HEK293 (cell line): ENCODE measurements around the gene FERD3L.

ENCODE experiments used
- CTCF ChIA-PET: fragments of 350-600 bp; formaldehyde crosslinking; extraction: SDS; loops from one replicate; lab custom pipeline; 2021; ENCODE audit warnings: antibody characterized with exemption; lab: Yijun Ruan, JAX
- POLR2A ChIA-PET: fragments of 300-600 bp; formaldehyde crosslinking; extraction: SDS; loops from one replicate; lab custom pipeline; 2020; ENCODE audit warnings: antibody characterized with exemption, inconsistent platforms; lab: Yijun Ruan, JAX
- H3K27ac ChIP-seq: fragments of 200-500 bp; sonication (Bioruptor generic); 2 replicates; pipeline ENCODE4 v1.5.1; 2014; ENCODE audit warnings: low read depth, low read length, control low read depth, inconsistent platforms; ENCODE audit errors: extremely low read depth
- H3K36me3 ChIP-seq, 2 experiments: fragments of 200-500 bp in 1 of 2; sonication (Bioruptor generic) in 1 of 2; 1 replicate in 1 of 2; 2 replicates in 1 of 2; pipeline ENCODE4 v1.5.1; 2014 to 2017; ENCODE audit warnings: inconsistent platforms in 2 of 2, low read length in 2 of 2; ENCODE audit not compliant: control insufficient read depth in 2 of 2, insufficient read depth in 1 of 2
- H3K4me1 ChIP-seq: fragments of 200-500 bp; sonication (Bioruptor generic); 2 replicates; pipeline ENCODE4 v1.5.1; 2014; ENCODE audit warnings: mild to moderate bottlenecking, low read length, inconsistent platforms; ENCODE audit not compliant: control insufficient read depth, insufficient read depth
- H3K4me3 ChIP-seq: 2 replicates; pipeline ENCODE4 v1.5.1; 2011; ENCODE audit warnings: low read depth, mild to moderate bottlenecking, control low read depth, low read length, moderate library complexity
- H3K9me3 ChIP-seq: fragments of 200-500 bp; sonication (Bioruptor generic); 2 replicates; pipeline ENCODE4 v1.5.1; 2014; ENCODE audit warnings: low read depth, low read length, inconsistent platforms; ENCODE audit not compliant: control insufficient read depth, insufficient read depth
- HOXC10 ChIP-seq: sonication (generic); formaldehyde crosslinking; IDR thresholded peaks from 2 replicates; pipeline ENCODE4 v1.8.1; 2023; ENCODE audit warnings: mild to moderate bottlenecking, missing genetic modification reagents
- KLF1 ChIP-seq: fragments of 450-650 bp; formaldehyde crosslinking; IDR thresholded peaks from 2 replicates; pipeline ENCODE4 v1.5.1; 2016; ENCODE audit warnings: missing biosample characterization, missing genetic modification characterization
- PATZ1 ChIP-seq: fragments of 450-650 bp; formaldehyde crosslinking; IDR thresholded peaks from 2 replicates; pipeline ENCODE4 v1.5.1; 2016; ENCODE audit warnings: missing biosample characterization, missing genetic modification characterization
- SETDB1 ChIP-seq: IDR thresholded peaks from one replicate; pipeline ENCODE4 v1.6.1; 2017; ENCODE audit warnings: mild to moderate bottlenecking, low read length, moderate library complexity, mixed read lengths; ENCODE audit not compliant: insufficient read length
- ZNF112 ChIP-seq: fragments of 450-650 bp; formaldehyde crosslinking; IDR thresholded peaks from 2 replicates; pipeline ENCODE4 v1.5.0; 2017; ENCODE audit warnings: missing biosample characterization, missing genetic modification characterization
- ZNF132 ChIP-seq: fragments of 450-650 bp; formaldehyde crosslinking; IDR thresholded peaks from 2 replicates; pipeline ENCODE4 v1.5.1; 2017; ENCODE audit warnings: missing biosample characterization, missing genetic modification characterization, borderline replicate concordance
- ZNF174 ChIP-seq: fragments of 450-650 bp; formaldehyde crosslinking; IDR thresholded peaks from 2 replicates; pipeline ENCODE4 v1.5.0; 2017; ENCODE audit warnings: missing biosample characterization, mild to moderate bottlenecking, missing genetic modification characterization
- ZNF2 ChIP-seq: fragments of 450-650 bp; formaldehyde crosslinking; IDR thresholded peaks from 2 replicates; pipeline ENCODE4 v1.5.1; 2016; ENCODE audit warnings: missing biosample characterization, missing genetic modification characterization
- ZNF223 ChIP-seq: fragments of 450-650 bp; formaldehyde crosslinking; IDR thresholded peaks from 2 replicates; pipeline ENCODE4 v1.5.1; 2016; ENCODE audit warnings: missing biosample characterization, missing genetic modification characterization
- ZNF266 ChIP-seq: fragments of 450-650 bp; formaldehyde crosslinking; IDR thresholded peaks from 2 replicates; pipeline ENCODE4 v1.5.1; 2016; ENCODE audit warnings: missing biosample characterization, missing genetic modification characterization, low read depth
- ZNF398 ChIP-seq: fragments of 450-650 bp; formaldehyde crosslinking; IDR thresholded peaks from 2 replicates; pipeline ENCODE4 v1.5.1; 2017; ENCODE audit warnings: missing biosample characterization, missing genetic modification characterization
- ZNF488 ChIP-seq: fragments of 450-650 bp; formaldehyde crosslinking; IDR thresholded peaks from 2 replicates; pipeline ENCODE4 v1.5.1; 2016; ENCODE audit warnings: missing biosample characterization, missing genetic modification characterization
- ZNF514 ChIP-seq: fragments of 450-650 bp; formaldehyde crosslinking; IDR thresholded peaks from 2 replicates; pipeline ENCODE4 v1.5.1; 2016; ENCODE audit warnings: missing biosample characterization, missing genetic modification characterization
- ZNF521 ChIP-seq: fragments of 450-650 bp; formaldehyde crosslinking; IDR thresholded peaks from 2 replicates; pipeline ENCODE4 v1.5.1; 2017; ENCODE audit warnings: missing biosample characterization, mild to moderate bottlenecking, missing genetic modification characterization
- ZNF623 ChIP-seq: fragments of 450-650 bp; formaldehyde crosslinking; IDR thresholded peaks from 2 replicates; pipeline ENCODE4 v1.5.1; 2016; ENCODE audit warnings: missing biosample characterization, missing genetic modification characterization
- ZSCAN16 ChIP-seq: fragments of 450-650 bp; formaldehyde crosslinking; IDR thresholded peaks from 2 replicates; pipeline ENCODE4 v1.5.1; 2016; ENCODE audit warnings: missing biosample characterization, missing genetic modification characterization
- TF ChIP-seq, protein P1 (sequence below): fragments of 450-650 bp; formaldehyde crosslinking; IDR thresholded peaks from 2 replicates; pipeline ENCODE4 v1.5.1; 2016; ENCODE audit warnings: missing biosample characterization, missing genetic modification characterization
- TF ChIP-seq, protein P2 (sequence below): fragments of 450-650 bp; formaldehyde crosslinking; IDR thresholded peaks from 2 replicates; pipeline ENCODE4 v1.5.1; 2016; ENCODE audit warnings: missing biosample characterization, missing genetic modification characterization, low read depth

Gene FERD3L

DNA sequence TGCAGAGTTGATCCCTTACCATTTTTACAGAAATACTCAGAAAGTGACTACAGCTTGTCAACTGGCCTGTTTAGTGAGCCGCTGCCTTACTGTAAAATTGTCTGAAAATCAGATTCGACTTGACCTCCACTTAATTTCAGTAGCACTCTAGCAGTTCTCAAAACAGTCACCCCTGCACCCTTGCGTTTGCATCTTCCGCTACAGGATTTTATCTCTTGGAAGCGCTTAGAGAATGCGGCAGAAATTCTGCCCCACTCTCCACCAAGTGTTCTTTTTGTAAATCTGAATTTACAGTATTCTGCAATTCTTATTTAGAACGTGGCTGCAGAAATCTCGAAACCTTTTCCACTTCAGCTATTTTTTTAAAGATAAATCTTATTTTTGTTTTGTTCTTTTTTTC is 25.8 kb downstream of the FERD3L start:
- POLR2A ChIA-PET = no interaction called here
- H3K4me1 ChIP-seq = peaks cover 6% of the 10 kb centered on the region
- H3K9me3 ChIP-seq = no peaks in the 10 kb centered on the region
- CTCF ChIA-PET = interaction anchor here (0.7 to 1.9 kb wide), 6 partner anchors 13 to 1497 kb away, joined by 3 to 11 read pairs (median 3); no protein-coding TSS in a partner anchor
- H3K27ac ChIP-seq = no peak overlapping the region
- no peak overlapping the region for H3K4me3 ChIP-seq
- TF ChIP-seq ZNF112 (tag by site-specific recombination) (no peak), ZNF521 (tag by site-specific recombination) (no peak), ZNF514 (tag by site-specific recombination) (no peak), ZSCAN16 (tag by site-specific recombination) (no peak), ZNF266 (tag by site-specific recombination) (no peak), ZNF223 (no peak), ZNF488 (tag by site-specific recombination) (no peak), KLF1 (tag by site-specific recombination) (no peak), HOXC10 (no peak), ZNF623 (tag by site-specific recombination) (no peak), ZNF132 (tag by site-specific recombination) (no peak), ZNF174 (tag by site-specific recombination) (no peak), ZNF398 (no peak), SETDB1 (no peak), ZNF2 (no peak), PATZ1 (tag by site-specific recombination) (no peak)
- TF ChIP-seq, protein P1, sequence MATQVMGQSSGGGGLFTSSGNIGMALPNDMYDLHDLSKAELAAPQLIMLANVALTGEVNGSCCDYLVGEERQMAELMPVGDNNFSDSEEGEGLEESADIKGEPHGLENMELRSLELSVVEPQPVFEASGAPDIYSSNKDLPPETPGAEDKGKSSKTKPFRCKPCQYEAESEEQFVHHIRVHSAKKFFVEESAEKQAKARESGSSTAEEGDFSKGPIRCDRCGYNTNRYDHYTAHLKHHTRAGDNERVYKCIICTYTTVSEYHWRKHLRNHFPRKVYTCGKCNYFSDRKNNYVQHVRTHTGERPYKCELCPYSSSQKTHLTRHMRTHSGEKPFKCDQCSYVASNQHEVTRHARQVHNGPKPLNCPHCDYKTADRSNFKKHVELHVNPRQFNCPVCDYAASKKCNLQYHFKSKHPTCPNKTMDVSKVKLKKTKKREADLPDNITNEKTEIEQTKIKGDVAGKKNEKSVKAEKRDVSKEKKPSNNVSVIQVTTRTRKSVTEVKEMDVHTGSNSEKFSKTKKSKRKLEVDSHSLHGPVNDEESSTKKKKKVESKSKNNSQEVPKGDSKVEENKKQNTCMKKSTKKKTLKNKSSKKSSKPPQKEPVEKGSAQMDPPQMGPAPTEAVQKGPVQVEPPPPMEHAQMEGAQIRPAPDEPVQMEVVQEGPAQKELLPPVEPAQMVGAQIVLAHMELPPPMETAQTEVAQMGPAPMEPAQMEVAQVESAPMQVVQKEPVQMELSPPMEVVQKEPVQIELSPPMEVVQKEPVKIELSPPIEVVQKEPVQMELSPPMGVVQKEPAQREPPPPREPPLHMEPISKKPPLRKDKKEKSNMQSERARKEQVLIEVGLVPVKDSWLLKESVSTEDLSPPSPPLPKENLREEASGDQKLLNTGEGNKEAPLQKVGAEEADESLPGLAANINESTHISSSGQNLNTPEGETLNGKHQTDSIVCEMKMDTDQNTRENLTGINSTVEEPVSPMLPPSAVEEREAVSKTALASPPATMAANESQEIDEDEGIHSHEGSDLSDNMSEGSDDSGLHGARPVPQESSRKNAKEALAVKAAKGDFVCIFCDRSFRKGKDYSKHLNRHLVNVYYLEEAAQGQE = no peak
- TF ChIP-seq, protein P2, sequence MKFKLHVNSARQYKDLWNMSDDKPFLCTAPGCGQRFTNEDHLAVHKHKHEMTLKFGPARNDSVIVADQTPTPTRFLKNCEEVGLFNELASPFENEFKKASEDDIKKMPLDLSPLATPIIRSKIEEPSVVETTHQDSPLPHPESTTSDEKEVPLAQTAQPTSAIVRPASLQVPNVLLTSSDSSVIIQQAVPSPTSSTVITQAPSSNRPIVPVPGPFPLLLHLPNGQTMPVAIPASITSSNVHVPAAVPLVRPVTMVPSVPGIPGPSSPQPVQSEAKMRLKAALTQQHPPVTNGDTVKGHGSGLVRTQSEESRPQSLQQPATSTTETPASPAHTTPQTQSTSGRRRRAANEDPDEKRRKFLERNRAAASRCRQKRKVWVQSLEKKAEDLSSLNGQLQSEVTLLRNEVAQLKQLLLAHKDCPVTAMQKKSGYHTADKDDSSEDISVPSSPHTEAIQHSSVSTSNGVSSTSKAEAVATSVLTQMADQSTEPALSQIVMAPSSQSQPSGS (tag by site-specific recombination) = no peak
- 0 out of 3 replicates have a peak, but pooled peaks cover 0 to 4% of the 10 kb centered on the region in 2 experiments for H3K36me3 ChIP-seq
